ENCODE measurements around the gene NIPBL. TPM values are rescaled to one million over a fixed set of nuclear protein-coding genes. Genes with fewer than 3 reads are reported as not detected.

The NIPBL gene
- total RNA-seq, 1 experiment from 2014 or later: 48.3 TPM

DNA sequence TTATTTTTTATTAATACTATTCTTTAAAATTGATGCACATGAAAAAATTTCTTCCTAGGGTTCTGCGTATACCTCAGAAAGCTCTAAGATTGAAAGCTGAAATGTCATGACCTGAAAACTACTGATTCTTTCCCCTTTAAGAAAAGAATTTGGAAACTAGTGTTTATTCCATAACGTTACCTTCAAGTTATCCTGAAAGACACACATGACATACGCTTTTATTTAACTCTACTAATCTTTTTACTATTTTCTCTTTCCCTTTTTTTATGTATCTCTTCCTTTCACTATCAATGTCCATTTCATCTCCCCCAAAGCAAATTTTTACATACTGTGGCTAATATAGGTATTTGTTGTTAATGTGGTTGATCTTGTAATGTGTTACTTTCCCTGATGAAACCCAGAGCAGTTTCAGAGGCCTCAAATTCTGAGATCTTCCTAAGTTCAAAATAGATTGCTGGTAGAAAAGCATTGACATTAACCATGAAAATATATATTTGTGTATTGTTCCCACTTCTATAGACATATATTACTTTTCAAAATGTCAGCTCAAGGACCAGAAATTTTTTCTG is 7.4 kb downstream of the NIPBL start (continued):
- TF ChIP-seq, protein P1, sequence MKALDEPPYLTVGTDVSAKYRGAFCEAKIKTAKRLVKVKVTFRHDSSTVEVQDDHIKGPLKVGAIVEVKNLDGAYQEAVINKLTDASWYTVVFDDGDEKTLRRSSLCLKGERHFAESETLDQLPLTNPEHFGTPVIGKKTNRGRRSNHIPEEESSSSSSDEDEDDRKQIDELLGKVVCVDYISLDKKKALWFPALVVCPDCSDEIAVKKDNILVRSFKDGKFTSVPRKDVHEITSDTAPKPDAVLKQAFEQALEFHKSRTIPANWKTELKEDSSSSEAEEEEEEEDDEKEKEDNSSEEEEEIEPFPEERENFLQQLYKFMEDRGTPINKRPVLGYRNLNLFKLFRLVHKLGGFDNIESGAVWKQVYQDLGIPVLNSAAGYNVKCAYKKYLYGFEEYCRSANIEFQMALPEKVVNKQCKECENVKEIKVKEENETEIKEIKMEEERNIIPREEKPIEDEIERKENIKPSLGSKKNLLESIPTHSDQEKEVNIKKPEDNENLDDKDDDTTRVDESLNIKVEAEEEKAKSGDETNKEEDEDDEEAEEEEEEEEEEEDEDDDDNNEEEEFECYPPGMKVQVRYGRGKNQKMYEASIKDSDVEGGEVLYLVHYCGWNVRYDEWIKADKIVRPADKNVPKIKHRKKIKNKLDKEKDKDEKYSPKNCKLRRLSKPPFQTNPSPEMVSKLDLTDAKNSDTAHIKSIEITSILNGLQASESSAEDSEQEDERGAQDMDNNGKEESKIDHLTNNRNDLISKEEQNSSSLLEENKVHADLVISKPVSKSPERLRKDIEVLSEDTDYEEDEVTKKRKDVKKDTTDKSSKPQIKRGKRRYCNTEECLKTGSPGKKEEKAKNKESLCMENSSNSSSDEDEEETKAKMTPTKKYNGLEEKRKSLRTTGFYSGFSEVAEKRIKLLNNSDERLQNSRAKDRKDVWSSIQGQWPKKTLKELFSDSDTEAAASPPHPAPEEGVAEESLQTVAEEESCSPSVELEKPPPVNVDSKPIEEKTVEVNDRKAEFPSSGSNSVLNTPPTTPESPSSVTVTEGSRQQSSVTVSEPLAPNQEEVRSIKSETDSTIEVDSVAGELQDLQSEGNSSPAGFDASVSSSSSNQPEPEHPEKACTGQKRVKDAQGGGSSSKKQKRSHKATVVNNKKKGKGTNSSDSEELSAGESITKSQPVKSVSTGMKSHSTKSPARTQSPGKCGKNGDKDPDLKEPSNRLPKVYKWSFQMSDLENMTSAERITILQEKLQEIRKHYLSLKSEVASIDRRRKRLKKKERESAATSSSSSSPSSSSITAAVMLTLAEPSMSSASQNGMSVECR (CRISPR knock-in tag; IDR thresholded peaks at IDR 0.05; ENCODE audit: borderline replicate concordance): no peak
- TF ChIP-seq NFYB (CRISPR knock-in tag; conservative IDR thresholded peaks at IDR 0.05; ENCODE audit: low read depth) (no peak), NR2C2 (CRISPR knock-in tag; IDR thresholded peaks at IDR 0.05) (no peak), E2F1 (CRISPR knock-in tag; IDR thresholded peaks at IDR 0.05) (no peak), ERG (CRISPR knock-in tag; IDR thresholded peaks at IDR 0.05) (no peak), NFE2L1 (CRISPR knock-in tag; IDR thresholded peaks at IDR 0.05) (no peak), NR1H2 (CRISPR knock-in tag; IDR thresholded peaks at IDR 0.05) (no peak)
- TF ChIP-seq, protein P2, sequence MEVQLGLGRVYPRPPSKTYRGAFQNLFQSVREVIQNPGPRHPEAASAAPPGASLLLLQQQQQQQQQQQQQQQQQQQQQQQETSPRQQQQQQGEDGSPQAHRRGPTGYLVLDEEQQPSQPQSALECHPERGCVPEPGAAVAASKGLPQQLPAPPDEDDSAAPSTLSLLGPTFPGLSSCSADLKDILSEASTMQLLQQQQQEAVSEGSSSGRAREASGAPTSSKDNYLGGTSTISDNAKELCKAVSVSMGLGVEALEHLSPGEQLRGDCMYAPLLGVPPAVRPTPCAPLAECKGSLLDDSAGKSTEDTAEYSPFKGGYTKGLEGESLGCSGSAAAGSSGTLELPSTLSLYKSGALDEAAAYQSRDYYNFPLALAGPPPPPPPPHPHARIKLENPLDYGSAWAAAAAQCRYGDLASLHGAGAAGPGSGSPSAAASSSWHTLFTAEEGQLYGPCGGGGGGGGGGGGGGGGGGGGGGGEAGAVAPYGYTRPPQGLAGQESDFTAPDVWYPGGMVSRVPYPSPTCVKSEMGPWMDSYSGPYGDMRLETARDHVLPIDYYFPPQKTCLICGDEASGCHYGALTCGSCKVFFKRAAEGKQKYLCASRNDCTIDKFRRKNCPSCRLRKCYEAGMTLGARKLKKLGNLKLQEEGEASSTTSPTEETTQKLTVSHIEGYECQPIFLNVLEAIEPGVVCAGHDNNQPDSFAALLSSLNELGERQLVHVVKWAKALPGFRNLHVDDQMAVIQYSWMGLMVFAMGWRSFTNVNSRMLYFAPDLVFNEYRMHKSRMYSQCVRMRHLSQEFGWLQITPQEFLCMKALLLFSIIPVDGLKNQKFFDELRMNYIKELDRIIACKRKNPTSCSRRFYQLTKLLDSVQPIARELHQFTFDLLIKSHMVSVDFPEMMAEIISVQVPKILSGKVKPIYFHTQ (CRISPR knock-in tag; IDR thresholded peaks at IDR 0.05): no peak

DNA sequence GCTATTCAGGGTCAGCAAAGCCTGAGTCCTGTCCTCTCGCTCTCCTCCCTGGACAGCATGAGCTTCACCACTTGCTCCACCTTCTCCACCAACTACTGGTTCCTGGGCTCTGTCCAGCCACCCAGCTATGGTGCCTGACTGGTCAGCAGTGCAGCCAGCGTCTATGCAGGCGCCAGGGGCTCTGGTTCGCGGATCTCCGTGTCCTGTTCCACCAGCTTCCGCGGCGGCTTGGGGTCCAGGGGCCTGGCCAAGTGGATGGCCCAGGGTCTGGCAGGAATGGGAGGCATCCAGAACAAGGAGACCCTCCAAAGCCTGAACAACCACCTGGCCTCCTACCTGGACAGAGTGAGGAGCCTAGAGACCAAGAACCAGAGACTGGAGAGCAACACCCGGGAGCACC is 8.6 kb downstream of the NIPBL start:
- no peak for ATAC-seq
- Mint-ChIP-seq H3K9me3 (peaks cover 6% of the 10 kb centered on the region), H3K36me3 (peaks cover 9% of the 10 kb centered on the region), H3K4me1 (peaks cover 47% of the 10 kb centered on the region), H3K27me3 (ENCODE audit: low read depth) (no peaks in the 10 kb centered on the region), H3K27ac (no peak overlapping the region), H3K4me3 (no peak overlapping the region)
- ChIA-PET CTCF (interaction anchor here (1.5 kb wide), 1 partner anchor 15 kb away, joined by 3 read pairs; no protein-coding TSS in a partner anchor), POLR2A (no interaction called here)
- DNase-seq (ENCODE audit: low spot score): no peak
- TF ChIP-seq, protein P3, sequence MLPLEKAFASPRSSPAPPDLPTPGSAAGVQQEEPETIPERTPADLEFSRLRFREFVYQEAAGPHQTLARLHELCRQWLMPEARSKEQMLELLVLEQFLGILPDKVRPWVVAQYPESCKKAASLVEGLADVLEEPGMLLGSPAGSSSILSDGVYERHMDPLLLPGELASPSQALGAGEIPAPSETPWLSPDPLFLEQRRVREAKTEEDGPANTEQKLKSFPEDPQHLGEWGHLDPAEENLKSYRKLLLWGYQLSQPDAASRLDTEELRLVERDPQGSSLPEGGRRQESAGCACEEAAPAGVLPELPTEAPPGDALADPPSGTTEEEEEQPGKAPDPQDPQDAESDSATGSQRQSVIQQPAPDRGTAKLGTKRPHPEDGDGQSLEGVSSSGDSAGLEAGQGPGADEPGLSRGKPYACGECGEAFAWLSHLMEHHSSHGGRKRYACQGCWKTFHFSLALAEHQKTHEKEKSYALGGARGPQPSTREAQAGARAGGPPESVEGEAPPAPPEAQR (CRISPR knock-in tag; IDR thresholded peaks at IDR 0.05): no peak
- no peak for TF ChIP-seq ESRRA (CRISPR knock-in tag; IDR thresholded peaks at IDR 0.05; ENCODE audit: borderline replicate concordance)
- TF ChIP-seq ZNF232 (CRISPR knock-in tag; IDR thresholded peaks at IDR 0.05): no peak
- no peak for TF ChIP-seq FOXP4 (CRISPR knock-in tag; IDR thresholded peaks at IDR 0.05)
- TF ChIP-seq SMAD4 (CRISPR knock-in tag; IDR thresholded peaks at IDR 0.05): no peak
- no peak for TF ChIP-seq CBFB (CRISPR knock-in tag; IDR thresholded peaks at IDR 0.05; ENCODE audit: low read depth)

Measured in WTC11 (cell line).